Activated gamma-delta T cell treated with Interleukin-2 at 50 U/mL for 16 hours (primary cell): Measurements from ENCODE around the gene POR.
"Not testable (repeated sequence)": the region's sequence is repeated elsewhere in the genome, so short reads cannot be mapped to it uniquely, and the experiment has no call there.

Experiments used
- DNase-seq: peaks from one replicate; pipeline ENCODE4 v3.0.0-alpha.2; 2020

The POR gene

DNA sequence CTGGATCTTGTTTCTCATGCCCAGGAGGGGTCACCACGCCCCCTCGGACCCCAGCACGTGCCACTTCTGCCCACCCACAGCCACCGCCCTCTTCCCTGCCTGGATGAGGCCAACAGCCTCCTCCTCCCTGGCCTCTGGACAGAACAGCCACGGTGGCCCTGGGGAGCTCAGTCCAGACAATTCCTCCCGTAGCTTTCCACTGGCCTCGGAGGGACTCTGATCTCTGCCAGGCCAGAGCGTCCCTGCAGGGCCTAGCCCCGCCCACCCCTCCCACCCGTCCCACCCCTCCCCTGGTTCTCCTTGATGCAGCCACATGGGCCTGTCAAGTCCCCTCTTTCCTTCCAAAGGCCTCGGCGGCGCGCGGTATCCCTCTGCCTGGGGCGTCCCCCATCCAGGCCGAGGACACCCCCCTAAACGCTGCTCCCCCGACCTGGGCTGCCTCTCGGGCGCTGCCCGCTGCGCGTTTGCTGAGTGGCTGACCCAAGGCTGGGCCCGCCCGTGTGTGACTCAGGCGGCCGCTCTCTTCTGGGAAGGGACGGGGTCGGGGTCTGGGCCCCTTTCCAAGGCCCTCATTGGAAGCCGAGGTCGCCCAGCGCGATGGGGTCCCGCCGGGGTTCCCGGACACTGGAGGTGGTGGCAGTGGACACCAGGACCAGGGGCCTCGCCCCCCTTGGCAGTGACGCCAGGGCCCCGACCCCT, 78.9 kb downstream of the POR start:
- DNase-seq: peak; percentile 17

DNA sequence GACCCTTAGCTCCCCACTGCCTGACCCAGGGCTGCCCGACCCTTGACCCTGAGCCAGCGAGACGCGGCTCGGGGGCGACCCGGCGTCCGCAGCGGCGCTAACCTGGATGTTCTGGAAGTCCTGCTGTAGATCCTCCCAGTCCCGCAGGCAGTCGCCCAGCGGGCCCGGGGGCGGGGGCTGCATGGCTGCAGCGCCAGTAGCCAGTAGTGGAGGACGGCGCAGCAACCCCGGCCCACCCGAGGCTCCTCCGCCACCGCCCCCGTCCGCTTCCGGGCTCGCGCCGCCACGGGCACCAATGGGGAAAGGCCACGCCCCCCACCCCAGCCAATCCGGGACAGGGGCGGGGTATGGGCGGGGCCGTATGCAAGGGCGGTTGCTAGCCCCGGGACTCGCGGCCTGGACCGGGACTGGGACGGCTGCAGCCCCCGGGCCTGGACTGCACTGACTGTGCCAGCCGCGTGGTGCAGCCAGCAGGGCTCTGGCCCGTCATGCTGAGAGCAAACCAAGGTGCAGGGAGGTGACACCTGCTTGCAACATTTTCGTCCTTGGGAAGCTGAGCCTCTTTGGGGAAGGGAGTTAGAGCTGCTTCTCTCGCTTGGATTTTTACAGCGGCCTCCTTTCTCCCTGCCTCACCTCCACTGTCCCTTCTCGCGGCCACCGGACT, 79.6 kb downstream of the POR start, which contains the start of gene TMEM120A:
TMEM120A (minus strand) TSS at position 208 of the 664 bp plus-strand sequence; CDS start at position 183, 25 bp downstream.
- peak; percentile 96 for DNase-seq

GRCh38 chr7:75995052-75995471, 80.1 kb downstream of the POR start:
- DNase-seq: no peak

GRCh38 chr7:75995996-75996395, 81.0 kb downstream of the POR start:
- no peak for DNase-seq

DNA sequence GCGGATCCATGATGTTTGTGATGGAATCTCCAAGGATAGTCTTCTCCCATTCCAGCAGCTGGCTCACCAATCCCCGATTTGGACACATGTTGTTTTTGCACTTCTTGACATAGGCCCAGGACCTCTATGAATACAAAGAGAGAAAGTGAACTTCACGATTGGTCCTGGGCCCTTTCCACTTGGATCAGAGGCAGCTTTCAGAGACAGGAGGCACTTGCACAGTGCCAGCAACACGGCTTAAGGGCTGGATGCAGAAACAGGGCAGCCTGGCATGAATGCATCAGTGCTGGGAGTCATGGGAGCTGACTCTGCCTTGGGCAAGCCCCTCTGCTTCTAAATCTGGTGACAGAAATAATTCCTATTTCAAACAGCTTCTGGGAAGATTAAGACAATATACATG, 81.5 kb downstream of the POR start:
- DNase-seq: no peak

DNA sequence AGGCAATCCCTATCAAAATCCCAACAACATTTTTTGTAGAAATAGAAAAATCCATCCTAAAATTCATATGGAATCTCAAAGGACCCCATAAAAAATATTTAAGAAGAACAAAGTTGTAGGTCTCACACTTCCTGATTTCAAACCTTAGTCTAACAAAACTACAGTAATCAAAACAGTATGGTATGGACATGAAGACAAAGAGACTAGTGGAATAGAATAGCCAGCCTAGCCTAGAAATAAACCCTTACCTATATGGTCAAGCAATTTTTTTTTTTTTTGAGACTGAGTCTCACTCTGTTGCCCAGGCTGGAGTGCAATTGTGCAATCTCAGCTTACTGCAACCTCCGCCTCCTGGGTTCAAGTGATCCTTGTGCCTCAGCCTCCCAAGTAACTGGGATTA, 83.1 kb downstream of the POR start:
- no peak for DNase-seq

DNA sequence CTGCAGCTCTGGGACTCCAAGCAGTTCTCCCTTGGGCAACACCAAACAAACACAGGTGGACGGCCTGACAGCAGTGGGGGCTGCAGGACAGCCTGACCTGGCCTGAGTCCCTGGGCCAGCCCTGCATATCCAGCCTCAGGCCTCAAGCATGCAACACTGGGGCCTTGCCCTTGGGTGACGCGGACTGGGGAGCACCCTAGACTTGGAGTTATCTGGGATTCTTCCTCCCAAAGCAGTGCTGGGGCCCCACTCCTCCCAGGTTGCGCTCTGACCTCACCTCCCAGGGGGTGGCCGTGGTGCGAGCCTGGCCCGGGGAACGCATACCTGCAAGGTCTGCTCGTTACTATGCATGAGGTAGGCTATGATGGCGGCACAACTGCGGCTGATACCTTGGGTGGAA, 85.6 kb downstream of the POR start:
- no peak for DNase-seq

DNA sequence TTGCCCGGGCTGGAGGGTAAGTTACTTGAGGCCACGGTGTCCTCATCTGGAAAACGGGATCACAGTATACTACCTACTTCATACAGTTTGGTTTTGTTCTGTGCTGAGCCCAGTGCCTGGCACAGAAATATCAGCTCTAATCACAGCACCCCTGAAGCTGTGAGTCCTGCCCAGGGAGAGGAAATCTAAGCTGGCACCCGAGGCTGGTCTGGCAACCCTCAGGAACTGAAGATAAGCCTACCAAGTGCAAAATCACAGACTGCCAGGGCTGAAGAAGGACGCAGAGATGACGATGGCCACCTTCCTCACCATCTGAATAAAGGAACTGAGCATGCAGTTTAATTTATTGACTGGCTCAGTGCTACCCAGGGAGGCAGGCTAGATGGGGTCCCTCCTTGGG, 87.2 kb downstream of the POR start:
- no peak for DNase-seq

- DNase-seq: no peak
These were observed 87.9 kb downstream of the POR start for GRCh38 chr7:76002822-76003221.

DNA sequence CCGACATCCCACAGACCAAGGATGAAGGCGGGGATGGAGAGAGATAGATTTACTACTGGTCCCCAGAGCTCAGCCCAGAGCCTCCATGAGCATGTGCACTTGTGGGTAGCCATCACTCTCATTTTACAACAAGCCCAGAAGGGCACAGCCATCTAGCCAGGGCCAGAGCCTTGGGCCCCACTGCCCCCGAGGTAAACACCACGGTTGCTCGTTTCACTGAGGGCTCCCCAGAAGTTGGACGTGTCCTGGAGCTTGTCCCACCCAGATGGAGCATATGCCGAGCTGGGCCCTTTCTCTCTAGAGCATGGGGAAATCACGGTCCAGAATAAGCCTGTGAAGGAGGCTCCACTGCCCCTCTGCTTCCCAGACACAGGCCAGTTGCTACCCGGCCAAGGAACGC, 88.4 kb downstream of the POR start:
- DNase-seq: no peak

- DNase-seq: not testable (repeated sequence)
These were observed 90.0 kb downstream of the POR start for GRCh38 chr7:76005004-76005403.

DNA sequence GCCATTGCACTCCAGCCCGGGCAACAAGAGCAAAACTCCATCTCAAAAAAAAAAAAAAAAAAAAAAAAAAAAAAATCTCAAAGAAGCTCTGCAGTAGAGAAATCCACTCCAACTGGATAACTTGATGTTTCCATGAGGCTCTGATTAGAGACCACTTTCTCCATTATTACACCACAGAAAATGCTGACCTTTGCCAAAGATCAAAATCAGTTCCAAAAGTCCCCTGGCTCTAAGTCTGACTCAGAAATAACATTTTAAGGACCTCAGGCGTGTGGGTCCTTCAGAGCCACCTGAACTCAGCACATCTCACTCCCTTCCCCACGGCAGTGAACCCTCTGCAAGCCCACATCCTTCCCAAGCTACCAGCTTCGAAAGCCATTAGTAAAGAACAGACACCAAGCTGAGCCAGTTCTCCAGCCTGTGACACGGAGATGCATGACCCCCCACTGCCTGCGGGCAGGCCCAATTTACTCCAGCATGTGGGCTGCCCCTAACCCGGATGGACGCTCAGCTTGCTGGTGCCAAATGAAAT, 93.3 kb downstream of the POR start:
- DNase-seq: no peak

- no peak for DNase-seq
These were observed 95.0 kb downstream of the POR start for GRCh38 chr7:76009672-76010600.

DNA sequence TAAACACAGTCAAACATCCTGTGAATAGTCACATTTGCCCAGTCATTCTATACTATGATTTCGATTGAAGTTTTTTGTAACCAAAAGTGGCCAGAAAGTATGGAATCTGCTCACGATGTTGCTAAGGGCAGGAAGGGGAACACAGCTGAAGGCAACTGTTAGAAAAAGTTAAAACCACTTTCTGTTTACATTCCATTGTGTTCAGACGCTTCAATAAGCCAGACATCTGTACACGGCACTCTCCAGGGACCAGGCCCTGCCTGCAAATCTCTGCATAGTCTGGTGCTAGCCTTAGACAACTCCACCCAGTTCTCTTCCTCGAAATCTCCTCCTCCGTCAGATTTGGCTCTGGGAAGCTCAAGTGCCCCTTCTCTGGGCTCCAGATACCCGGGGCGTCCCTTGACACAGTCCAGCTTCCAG, 96.5 kb downstream of the POR start:
- no peak for DNase-seq

DNA sequence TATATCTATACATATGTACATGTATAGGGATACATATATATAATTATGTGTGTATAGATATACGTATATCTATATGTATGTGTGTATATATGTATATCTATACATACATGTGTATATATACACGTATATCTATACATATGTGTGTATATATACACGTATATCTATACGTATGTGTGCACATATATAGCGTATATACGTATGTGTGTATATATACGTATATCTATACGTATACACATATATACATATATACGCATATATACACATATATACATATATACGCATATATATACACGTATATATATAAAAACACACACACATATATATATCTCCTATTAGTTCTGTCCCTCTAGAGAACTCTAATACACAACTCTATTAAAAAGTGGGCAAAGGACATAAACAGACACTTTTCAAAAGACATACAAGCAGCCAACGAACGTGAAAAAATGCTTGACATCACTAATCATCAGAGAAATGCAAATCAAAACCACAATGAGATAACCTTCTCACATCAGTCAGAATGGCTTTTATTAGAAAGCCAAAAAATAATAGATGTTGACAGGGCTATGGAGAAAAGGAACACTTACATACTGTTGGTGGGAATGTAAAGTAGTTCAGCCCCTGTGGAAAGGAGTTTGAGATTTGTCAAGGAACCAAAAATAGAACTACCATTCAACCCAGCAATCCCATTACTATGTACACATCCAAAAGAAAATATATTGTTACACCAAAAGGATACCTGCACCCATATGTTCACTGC, 101.4 kb downstream of the POR start:
- DNase-seq: no peak

GRCh38 chr7:76018520-76018919, 103.6 kb downstream of the POR start:
- not testable (repeated sequence) for DNase-seq

GRCh38 chr7:76020031-76020714, 105.2 kb downstream of the POR start:
- DNase-seq: peak; percentile 59

DNA sequence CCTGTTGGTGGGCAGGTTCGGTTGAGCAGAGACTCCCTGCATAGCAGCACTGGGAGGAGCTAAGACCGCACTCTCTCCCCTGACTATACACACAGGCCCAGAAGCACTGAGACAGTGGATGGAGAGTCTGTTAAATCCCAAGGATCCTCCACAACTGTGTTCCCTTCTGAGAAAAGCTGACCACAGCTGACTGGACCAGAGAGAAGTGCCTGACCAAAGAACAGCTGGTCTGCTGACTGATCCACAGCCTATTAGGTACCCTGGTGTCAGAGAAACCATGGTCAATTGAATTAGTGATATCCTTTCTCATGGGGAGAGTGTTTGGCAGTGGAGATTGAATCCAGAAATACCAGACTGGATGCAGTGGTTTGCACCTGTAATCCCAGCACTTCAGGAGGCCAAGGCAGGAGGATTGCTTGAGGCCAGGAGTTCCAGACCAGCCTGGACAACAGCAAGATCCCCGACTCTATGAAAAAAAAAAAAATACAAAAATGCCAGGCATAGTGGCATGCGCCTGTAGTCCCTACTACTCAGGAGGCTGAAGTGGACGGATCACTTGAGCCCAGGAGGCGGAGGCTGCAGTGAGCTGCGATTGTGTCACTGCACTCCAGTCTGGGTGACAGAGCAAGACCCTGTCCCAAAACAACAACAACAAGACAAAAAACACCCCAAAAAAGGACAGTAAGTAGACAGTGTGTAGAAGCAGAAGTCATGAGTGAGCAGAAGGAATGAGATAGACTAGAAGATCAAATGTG, 107.2 kb downstream of the POR start:
- DNase-seq: no peak

- DNase-seq: no peak
These were observed 108.0 kb downstream of the POR start for GRCh38 chr7:76023002-76023401.

DNA sequence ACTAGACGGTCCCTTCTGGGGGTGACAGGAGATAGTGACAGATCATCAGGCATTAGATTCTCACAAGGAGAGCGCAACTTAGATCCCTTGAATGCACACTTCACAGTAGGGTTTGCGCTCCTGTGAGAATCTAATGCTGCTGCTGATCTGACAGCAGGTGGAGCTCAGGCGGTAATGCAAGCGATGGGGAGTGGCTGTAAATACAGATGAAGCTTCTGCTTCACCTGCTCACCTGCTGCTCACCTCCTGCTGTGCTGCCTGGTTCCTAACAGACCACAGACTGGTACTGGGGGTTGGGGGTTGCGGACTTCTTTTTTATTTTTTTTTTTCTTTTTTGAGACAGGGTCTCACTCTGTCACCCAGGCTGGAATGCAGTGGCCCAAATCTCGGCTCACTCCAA, 114.7 kb downstream of the POR start:
- not testable (repeated sequence) for DNase-seq

DNA sequence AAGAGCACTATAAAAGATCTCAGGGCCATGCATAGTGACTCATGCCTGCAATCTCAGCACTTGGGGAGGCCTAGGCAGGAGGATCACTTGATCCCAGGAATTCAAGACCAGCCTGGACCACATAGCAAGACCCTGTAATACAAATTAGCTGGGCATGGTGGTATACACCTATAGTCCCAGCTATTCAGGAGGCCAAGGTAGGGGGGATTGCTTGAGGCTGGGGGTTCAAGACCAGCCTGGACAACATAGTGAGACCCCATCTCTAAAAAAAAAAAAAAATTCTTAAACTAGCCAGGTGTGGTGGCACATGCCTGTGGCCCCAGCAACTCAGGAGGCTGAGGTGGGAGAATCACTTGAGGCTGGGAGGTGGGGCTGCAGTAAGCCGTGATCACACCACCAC, 117.0 kb downstream of the POR start:
- no peak for DNase-seq
